ENCODE measurements around the gene ADAMTSL2.

Gene ADAMTSL2

GRCh38 chr9:133585481-133586351 is 51.2 kb downstream of the ADAMTSL2 start:
- Histone ChIP-seq H3K9ac (ENCODE audit: low read depth, low read length, poor library complexity) (no peak overlapping the region), H2BK5ac (ENCODE audit: low read length) (peak overlapping the region; percentile 57), H4K91ac (ENCODE audit: low read depth, low read length, poor library complexity) (no peak overlapping the region), H3K4me2 (ENCODE audit: insufficient read depth, low read length, poor library complexity, severe bottlenecking) (no peak overlapping the region), H2BK12ac (ENCODE audit: low read length) (peak overlapping the region; percentile 75), H3K23ac (ENCODE audit: low read depth, low read length, poor library complexity) (no peak overlapping the region), H3K4me3 (ENCODE audit: low read length in 2 of 2) (no peak overlapping the region), H2AFZ (ENCODE audit: low read length) (peak overlapping the region; percentile 55), H2AK5ac (ENCODE audit: low read depth, low read length) (peak overlapping the region; percentile 85), H3K4ac (ENCODE audit: low read length) (no peak overlapping the region), H3K4me1 (ENCODE audit: control insufficient read depth in 2 of 2, insufficient read depth in 1 of 2, low read depth in 1 of 2, low read length in 2 of 2) (peaks cover 13 to 21% of the 10 kb centered on the region in 2 donors), H3K18ac (ENCODE audit: low read length) (peak overlapping the region; percentile 91), H3K36me3 (replicated peaks in 1 of 2; ENCODE audit: control insufficient read depth in 2 of 2, insufficient read depth in 2 of 2, low read length in 2 of 2) (no peaks in the 10 kb centered on the region), H3K9me3 (replicated peaks in 1 of 2; ENCODE audit: control insufficient read depth in 2 of 2, insufficient read depth in 1 of 2, low read depth in 1 of 2, low read length in 2 of 2) (peaks cover 0 to 7% of the 10 kb centered on the region in 2 donors), H2BK120ac (ENCODE audit: low read depth, low read length) (peak overlapping the region; percentile 51), H3K27ac (replicated peaks; ENCODE audit: low read length) (no peak overlapping the region), H2BK15ac (ENCODE audit: low read length) (peak overlapping the region; percentile 64), H3K14ac (ENCODE audit: low read length) (peak overlapping the region; percentile 77), H3K27me3 (ENCODE audit: control insufficient read depth in 3 of 3, insufficient read depth in 3 of 3, low read depth in 1 of 3, low read length in 3 of 3) (peaks cover 0 to 42% (median 0%) of the 10 kb centered on the region in 3 experiments), H3K79me1 (ENCODE audit: low read depth, low read length) (peaks cover 2% of the 10 kb centered on the region), H4K8ac (ENCODE audit: low read depth, low read length) (no peak overlapping the region)
- DNase-seq (ENCODE audit: low spot score): no peak
- WGBS, 2 donors (ENCODE audit: extremely low coverage in 2 of 2, insufficient read length in 2 of 2, insufficient replicate concordance in 1 of 2): no CpG with 5 or more reads among the region's 43 CpGs

GRCh38 chr9:133587051-133587450 is 52.5 kb downstream of the ADAMTSL2 start:
- H4K8ac ChIP-seq (ENCODE audit: low read depth, low read length): peak overlapping the region; percentile 4
- H3K23ac ChIP-seq (ENCODE audit: low read depth, low read length, poor library complexity): no peak overlapping the region
- H2BK5ac ChIP-seq (ENCODE audit: low read length): peak overlapping the region; percentile 82
- H3K9ac ChIP-seq (ENCODE audit: low read depth, low read length, poor library complexity): no peak overlapping the region
- peak overlapping the region; percentile 63 for H2BK12ac ChIP-seq (ENCODE audit: low read length)
- no peak overlapping the region for H2BK120ac ChIP-seq (ENCODE audit: low read depth, low read length)
- no peak overlapping the region for H3K4me2 ChIP-seq (ENCODE audit: insufficient read depth, low read length, poor library complexity, severe bottlenecking)
- no peak overlapping the region for H3K4ac ChIP-seq (ENCODE audit: low read length)
- H3K4me1 ChIP-seq (ENCODE audit: control insufficient read depth in 2 of 2, insufficient read depth in 1 of 2, low read depth in 1 of 2, low read length in 2 of 2): peaks cover 9 to 10% of the 10 kb centered on the region in 2 donors
- no CpG with 5 or more reads among the region's 8 CpGs for WGBS, 2 donors (ENCODE audit: extremely low coverage in 2 of 2, insufficient read length in 2 of 2, insufficient replicate concordance in 1 of 2)
- H4K91ac ChIP-seq (ENCODE audit: low read depth, low read length, poor library complexity): no peak overlapping the region
- H3K27ac ChIP-seq (replicated peaks; ENCODE audit: low read length): no peak overlapping the region
- no peak for DNase-seq (ENCODE audit: low spot score)
- H2AK5ac ChIP-seq (ENCODE audit: low read depth, low read length): peak overlapping the region; percentile 72
- peaks cover 0 to 7% of the 10 kb centered on the region in 2 donors for H3K9me3 ChIP-seq (replicated peaks in 1 of 2; ENCODE audit: control insufficient read depth in 2 of 2, insufficient read depth in 1 of 2, low read depth in 1 of 2, low read length in 2 of 2)
- H2AFZ ChIP-seq (ENCODE audit: low read length): no peak overlapping the region
- peak overlapping the region; percentile 92 for H2BK15ac ChIP-seq (ENCODE audit: low read length)
- H3K79me1 ChIP-seq (ENCODE audit: low read depth, low read length): peaks cover 2% of the 10 kb centered on the region
- H3K36me3 ChIP-seq (replicated peaks in 1 of 2; ENCODE audit: control insufficient read depth in 2 of 2, insufficient read depth in 2 of 2, low read length in 2 of 2): no peaks in the 10 kb centered on the region
- H3K14ac ChIP-seq (ENCODE audit: low read length): no peak overlapping the region
- H3K4me3 ChIP-seq (ENCODE audit: low read length in 2 of 2): no peak overlapping the region
- peak overlapping the region; percentile 35 for H3K18ac ChIP-seq (ENCODE audit: low read length)
- H3K27me3 ChIP-seq (ENCODE audit: control insufficient read depth in 3 of 3, insufficient read depth in 3 of 3, low read depth in 1 of 3, low read length in 3 of 3): peaks cover 0 to 42% (median 0%) of the 10 kb centered on the region in 3 experiments

GRCh38 chr9:133587466-133587865 is 53.0 kb downstream of the ADAMTSL2 start:
- peak overlapping the region; percentile 35 for H3K18ac ChIP-seq (ENCODE audit: low read length)
- no peak overlapping the region for H3K4me2 ChIP-seq (ENCODE audit: insufficient read depth, low read length, poor library complexity, severe bottlenecking)
- H3K79me1 ChIP-seq (ENCODE audit: low read depth, low read length): peaks cover 2% of the 10 kb centered on the region
- no peak overlapping the region for H3K4me3 ChIP-seq (ENCODE audit: low read length in 2 of 2)
- H3K27me3 ChIP-seq (ENCODE audit: control insufficient read depth in 3 of 3, insufficient read depth in 3 of 3, low read depth in 1 of 3, low read length in 3 of 3): peaks cover 0 to 42% (median 0%) of the 10 kb centered on the region in 3 experiments
- H3K9me3 ChIP-seq (replicated peaks in 1 of 2; ENCODE audit: control insufficient read depth in 2 of 2, insufficient read depth in 1 of 2, low read depth in 1 of 2, low read length in 2 of 2): peaks cover 0 to 7% of the 10 kb centered on the region in 2 donors
- H4K91ac ChIP-seq (ENCODE audit: low read depth, low read length, poor library complexity): no peak overlapping the region
- no peak overlapping the region for H3K27ac ChIP-seq (replicated peaks; ENCODE audit: low read length)
- H2BK120ac ChIP-seq (ENCODE audit: low read depth, low read length): no peak overlapping the region
- H3K14ac ChIP-seq (ENCODE audit: low read length): no peak overlapping the region
- peak overlapping the region; percentile 82 for H2BK5ac ChIP-seq (ENCODE audit: low read length)
- peak overlapping the region; percentile 72 for H2AK5ac ChIP-seq (ENCODE audit: low read depth, low read length)
- no peak overlapping the region for H3K9ac ChIP-seq (ENCODE audit: low read depth, low read length, poor library complexity)
- peak overlapping the region; percentile 13 for H3K23ac ChIP-seq (ENCODE audit: low read depth, low read length, poor library complexity)
- WGBS, 2 donors (ENCODE audit: extremely low coverage in 2 of 2, insufficient read length in 2 of 2, insufficient replicate concordance in 1 of 2): no CpG with 5 or more reads among the region's 6 CpGs
- H4K8ac ChIP-seq (ENCODE audit: low read depth, low read length): peak overlapping the region; percentile 4
- no peak for DNase-seq (ENCODE audit: low spot score)
- H2BK12ac ChIP-seq (ENCODE audit: low read length): no peak overlapping the region
- H3K36me3 ChIP-seq (replicated peaks in 1 of 2; ENCODE audit: control insufficient read depth in 2 of 2, insufficient read depth in 2 of 2, low read length in 2 of 2): no peaks in the 10 kb centered on the region
- H3K4me1 ChIP-seq (ENCODE audit: control insufficient read depth in 2 of 2, insufficient read depth in 1 of 2, low read depth in 1 of 2, low read length in 2 of 2): peaks cover 8 to 10% of the 10 kb centered on the region in 2 donors
- H3K4ac ChIP-seq (ENCODE audit: low read length): no peak overlapping the region
- H2BK15ac ChIP-seq (ENCODE audit: low read length): peak overlapping the region; percentile 92
- no peak overlapping the region for H2AFZ ChIP-seq (ENCODE audit: low read length)
